Stimulated activated CD4-positive, alpha-beta T cell treated with anti-CD3 and anti-CD28 coated beads, Interleukin-2, amount 100 ng/mL, for 24 hours (primary cell): ENCODE data around the gene MAML1.
"Not testable (repeated sequence)": the region's sequence is repeated elsewhere in the genome, so short reads cannot be mapped to it uniquely, and the experiment has no call there.

ENCODE experiments used
- DNase-seq, 2 donors: peaks; one replicate each; pipeline ENCODE4 v3.0.0-alpha.2; 2020

MAML1 gene

DNA sequence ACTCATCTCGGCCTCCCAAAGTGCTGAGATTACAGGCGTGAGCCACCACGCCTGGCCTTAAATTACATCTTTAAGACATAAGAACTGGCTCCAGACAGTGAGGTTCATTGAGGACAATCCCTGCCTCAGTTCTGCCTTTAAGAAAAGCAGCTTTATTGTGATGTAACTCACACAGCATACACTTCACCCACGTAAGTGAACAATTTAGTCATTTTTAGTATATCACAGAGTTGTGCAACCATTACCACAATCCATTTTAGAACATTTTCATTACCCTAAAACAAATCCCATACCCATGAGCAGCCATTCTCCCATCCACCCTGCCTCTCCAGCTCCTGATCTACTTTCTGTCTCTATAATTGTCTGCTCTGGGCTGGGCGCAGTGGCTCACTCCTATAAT is 37.2 kb downstream of the MAML1 start:
- DNase-seq = no peak

DNA sequence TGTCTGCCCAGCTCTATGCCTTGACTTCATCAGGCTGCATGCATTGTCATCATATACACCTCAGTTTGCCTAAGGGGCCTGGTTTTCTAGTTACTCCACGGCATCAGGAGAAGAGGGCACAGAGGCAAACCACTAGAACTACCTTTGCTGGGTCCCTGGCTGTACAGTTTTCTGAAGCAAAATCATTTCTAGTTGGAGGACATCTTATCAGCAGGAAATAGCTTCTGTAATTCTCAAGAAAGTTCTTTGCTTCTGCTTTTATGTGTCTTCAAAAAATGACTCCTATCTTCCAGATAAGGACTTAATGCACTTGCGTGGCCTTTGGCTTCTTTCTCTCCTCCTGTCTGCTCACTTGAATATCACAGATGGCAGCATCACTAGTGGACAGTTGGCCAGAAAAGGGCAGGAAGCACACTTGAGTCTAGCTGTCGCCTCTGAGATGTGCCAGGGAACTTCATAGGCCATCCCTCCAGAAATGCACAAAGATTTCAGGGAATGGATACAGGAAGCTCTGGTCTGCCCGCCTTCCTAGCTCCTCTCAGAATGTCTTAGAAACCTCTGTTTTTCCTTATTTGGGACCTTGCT is 38.8 kb downstream of the MAML1 start:
- DNase-seq = no peak

DNA sequence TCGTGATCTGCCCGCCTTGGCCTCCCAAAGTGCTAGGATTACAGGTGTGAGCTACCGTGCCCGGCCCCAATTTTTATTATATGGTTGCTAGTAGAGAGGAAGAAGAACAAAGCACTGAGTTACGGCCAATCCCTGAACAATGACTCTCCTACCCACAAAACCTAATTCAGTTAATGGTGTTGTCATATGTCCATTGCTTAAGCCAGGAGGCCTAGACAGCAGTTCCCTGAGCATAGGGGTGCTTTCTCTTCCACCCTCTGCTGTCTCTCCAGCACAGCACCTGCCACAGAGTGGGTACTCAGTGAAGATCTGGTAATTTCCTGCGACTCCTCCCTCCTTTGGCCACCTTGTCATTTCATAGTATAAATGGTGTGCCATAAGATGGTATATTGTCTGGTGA is 39.7 kb downstream of the MAML1 start:
- DNase-seq = no peak

DNA sequence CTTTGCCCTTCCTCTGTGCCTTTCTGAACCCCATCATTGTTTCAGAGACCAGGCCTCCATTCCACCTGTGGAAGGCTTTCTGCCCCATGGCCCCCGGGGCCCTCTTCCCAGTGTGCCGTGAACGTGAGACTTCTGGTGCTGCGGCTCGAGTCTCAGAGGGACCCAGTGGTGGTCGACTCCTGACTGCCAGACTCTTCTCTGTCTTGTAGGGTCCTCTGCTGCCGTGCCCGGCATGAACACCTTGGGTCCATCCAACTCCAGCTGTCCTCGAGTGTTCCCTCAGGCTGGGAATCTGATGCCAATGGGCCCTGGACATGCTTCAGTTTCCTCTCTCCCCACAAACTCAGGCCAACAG is 41.0 kb downstream of the MAML1 start:
- DNase-seq = no peak

DNA sequence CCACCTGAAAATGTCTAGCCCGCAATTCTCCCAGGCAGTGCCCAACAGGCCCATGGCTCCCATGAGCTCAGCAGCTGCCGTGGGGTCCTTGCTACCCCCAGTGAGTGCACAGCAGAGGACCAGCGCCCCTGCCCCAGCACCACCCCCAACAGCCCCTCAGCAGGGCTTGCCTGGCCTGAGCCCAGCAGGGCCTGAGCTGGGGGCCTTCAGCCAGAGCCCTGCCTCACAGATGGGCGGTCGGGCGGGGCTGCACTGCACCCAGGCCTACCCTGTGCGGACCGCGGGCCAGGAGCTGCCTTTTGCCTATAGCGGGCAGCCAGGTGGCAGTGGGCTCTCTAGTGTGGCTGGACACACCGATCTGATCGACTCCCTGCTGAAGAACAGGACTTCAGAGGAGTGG is 41.8 kb downstream of the MAML1 start:
- no peak for DNase-seq

DNA sequence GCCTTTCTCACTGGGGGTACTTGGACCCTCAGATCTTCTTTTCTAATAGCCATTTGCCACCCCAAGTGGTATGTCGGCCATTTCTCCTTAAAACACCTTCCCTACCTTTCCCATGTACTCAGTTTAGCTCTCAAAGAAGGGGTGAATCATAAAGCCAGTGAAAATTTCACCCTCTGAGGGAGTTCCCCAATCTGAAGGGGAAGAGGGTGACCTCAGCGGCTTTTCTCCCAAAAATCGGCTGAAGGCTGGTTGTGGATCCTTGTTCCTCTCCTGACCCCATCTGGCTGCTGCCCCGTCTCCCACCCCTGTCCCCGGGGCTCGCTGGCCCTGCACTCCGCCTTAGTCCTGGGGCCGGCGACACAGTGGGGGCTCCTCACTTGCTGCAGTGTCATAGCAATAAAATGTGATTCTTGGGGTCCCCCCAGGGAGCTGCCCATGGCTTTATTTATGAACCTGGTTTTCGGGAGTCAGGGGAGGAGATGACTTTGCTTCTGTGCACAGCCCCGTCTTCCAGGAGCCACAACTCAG is 43.9 kb downstream of the MAML1 start:
- no peak for DNase-seq

DNA sequence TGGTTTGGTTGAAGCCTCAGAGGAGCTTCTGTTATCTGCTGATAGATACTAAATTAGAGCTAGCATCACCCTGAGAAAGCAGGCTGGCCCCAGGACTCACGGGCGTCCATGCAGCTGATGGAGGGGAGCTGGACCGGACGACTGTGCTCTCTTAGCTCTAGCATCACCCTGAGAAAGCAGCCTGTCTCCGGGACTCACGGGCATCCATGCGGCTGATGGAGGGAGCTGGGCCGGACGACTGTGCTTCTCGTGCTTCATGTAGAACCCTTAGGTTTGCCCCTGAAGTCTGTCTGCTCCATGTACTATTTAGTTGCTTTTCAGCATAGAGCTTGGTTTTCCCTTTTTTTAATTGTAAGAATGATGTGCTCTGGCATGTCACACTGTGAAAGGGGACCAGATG is 44.8 kb downstream of the MAML1 start:
- no peak for DNase-seq

DNA sequence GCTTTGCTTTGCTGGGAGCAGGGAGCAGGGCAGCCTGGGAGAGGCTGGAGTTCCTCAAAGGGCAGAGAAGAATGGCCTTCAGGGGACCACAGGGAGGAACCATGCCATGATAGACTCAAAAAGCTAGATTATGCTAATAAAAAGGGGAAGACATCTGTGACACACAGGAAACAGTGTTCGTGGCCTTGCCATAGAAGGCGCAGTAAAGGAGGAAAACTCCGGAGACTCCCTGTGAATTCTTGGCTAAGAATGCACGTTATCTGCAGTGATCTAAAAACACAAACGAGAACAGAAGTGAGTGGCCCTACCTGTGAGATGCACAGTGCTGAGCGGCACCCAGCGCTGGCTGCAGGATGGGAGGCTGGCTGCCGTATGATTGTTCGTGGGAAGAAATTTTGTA is 45.3 kb downstream of the MAML1 start:
- no peak for DNase-seq

DNA sequence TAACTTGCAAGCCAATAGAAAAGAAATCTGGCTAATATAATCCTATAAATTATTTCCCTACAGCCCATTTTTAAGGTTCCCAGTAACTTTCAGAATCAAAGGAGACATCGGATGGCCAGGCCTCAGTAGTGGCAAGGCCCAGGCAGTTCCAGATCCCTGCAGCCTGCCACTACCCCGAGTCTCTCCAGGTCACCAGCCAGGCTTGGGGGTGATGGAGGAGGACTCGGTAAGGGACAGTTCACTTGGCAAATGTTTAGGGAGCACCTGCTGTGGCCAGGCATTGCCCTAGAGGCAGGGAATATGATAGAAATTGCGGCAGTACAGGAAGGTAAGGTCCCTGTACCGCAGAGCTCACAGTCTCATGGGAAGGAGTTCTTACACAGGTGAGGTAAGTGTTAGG is 46.0 kb downstream of the MAML1 start:
- DNase-seq = no peak

DNA sequence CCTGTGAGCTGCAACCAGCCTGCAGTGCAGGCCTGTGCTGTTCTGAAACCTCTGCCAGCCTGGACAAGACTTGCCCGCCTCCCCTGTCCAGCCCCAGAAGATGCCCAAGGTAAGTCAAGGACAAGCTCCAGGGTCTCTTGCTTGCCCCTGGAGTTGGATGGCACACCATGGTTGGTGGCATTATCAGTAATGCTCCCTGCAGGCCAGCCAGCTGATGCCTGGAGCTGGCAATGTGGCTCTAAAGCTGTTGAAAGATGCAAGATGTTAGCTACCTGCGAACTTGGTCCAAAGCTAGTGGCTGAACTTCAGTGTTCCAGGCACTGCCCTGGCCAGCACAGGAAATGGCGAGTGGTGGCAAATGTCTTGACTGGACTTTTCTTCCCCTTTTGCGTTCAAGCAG is 47.2 kb downstream of the MAML1 start:
- DNase-seq = no peak

DNA sequence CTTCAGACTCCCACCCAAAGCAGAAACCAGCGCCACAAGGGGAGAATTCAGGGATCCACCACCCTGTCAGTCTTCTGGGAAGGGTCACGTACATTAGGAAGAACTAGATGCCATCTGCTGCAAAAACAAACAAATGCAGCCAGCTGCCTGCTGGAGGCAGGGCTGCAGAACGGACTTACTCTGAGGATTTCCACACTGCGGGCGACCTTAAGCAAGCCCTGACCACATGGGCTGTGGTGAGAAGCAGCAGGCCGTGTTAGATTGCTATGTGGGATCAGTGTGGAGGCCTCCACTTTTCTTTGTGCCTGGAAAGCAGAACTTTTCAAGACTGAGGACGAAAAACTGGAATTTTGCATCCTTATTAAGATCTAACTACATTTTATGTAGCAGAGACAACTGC is 47.7 kb downstream of the MAML1 start:
- no peak for DNase-seq

DNA sequence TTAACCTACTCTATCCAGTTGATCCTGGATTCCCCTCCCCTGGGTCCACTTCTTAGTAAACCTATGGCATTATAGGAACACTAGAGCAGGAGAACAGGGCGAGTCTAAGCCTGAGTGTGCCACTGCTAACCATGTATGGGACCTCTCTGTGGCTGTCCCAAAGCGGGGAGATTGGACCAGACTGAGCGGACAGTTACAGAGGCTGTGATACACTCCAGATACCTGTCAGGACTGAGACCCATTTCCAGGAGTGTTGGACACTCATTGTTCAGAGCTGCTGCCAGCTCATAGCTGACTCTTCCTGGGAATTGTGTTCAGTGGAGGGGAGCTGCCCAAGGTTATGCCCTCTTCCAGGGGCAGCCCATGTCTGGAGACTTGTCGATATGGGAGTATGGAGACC is 49.2 kb downstream of the MAML1 start:
- no peak for DNase-seq

DNA sequence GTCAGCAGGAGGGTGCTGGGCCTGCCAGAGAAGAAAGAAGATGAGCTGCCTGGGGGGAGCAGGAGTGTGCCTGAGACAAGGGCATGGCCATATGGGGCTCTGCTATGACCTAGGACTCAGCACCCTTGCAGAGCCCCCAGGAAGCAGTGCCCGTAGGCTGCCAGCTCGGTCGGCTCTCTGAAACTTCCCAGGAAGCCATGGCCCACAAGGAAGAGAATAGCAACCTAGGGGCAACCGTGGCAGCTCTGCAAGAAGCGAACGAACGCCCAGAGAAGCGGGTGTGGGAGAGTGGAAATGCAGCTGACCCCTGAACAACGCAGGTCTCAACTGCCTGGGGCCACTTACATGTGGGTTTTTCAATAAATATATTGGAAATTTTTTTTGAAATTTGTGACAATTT is 50.5 kb downstream of the MAML1 start:
- no peak for DNase-seq

DNA sequence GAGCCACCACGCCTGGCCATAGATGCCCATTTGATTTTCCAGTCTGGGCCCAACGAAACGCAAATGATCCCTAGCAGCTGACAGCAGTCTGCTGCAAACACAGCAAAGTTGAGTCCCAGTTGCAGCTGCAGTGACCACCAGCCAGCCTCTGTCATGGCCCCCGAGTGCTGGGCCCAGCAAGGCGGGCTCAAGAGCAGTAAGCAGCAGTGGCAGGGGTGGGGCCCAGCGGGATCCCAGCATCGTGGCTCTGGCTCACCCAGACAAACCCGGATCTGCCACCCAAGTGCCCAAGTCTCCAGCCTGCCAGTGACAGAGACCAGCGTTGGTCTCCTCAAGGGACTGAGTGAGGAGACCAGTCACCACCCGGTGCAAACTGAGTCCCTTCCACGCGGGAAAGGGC is 54.2 kb downstream of the MAML1 start:
- no peak for DNase-seq

DNA sequence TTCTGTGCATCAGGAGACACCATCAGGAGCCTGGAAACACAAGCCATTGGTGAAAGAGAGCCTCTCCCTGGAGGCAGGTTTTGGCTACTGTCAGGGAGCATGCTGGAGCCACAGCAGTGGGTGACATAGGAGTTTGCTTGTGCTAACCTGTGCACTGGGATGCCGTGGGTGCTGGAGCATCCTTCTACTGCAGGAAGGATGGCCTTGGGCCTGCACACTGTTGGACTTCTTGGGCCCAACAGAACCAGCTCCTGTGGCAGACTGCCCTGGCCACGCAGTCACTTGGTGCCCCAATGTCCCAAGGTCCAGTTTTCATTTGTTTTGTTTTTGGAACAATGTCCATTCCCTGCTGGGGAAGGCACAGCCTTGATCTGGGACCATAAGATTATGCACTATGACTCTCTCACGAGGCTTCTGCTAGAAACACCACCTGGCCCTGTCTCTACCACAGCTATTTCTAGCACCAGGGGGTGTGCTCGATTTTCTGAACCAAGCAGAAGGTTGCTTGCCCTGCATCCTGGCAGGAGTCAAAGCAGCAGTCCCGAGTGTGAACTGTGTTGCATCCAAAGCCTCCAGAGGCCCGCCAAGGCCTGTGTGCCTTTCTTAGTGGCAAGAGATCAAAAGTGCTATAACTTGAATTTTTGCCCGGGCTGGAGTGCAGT is 55.7 kb downstream of the MAML1 start:
- no peak for DNase-seq

DNA sequence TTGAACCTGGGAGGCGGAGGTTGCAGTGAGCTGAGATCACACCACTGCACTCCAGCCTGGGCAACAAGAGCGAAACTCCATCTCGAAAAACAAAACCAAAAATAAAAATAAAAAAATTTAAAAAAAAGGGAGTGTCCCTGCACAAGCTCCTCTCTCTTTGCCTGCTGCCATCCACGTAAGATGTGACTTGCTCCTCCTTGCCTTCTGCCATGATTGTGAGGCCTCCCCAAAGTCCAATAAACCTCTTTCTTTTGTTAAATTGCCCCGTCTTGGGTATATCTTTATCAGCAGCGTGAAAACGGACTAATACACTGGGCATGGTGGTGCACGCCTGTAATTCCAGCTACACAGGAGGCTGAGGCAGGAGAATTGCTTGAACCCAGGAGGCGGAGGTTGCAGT is 56.7 kb downstream of the MAML1 start:
- DNase-seq = not testable (repeated sequence)

DNA sequence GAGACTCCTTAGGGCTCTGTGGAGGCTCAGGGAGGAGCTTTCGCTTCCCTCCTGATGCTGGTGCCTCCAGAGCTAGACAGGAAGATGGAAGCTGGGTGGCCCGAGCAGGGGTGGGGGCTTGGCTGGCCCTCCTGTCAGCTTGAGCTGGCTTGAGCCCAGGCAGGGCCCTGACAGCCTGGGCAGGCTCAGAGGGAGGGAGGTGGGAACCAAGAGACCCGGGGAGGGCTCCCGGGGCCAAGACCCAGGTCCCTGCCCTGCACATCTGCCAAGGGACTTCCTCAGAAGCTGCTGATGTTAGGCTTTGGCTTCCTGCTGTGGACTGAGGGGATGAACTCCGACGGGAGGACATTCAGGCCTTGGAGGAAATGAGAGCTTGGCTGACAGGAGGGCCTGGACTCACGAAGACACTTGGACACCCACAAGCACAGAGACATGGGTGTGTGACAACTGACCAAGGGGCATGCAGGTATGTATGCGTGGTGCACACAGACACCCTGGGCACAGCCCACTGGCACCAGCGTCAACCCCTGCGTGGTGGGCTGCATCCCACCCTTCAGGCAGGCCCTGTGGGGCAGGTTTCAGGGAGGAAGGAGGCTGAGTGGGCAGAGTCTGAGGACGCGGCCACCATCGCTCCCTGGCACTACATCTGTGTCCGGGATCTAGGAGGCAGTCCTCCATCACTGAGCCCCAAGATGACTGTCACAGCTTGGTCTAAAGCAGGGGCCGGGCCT is 59.4 kb downstream of the MAML1 start:
- DNase-seq = no peak

DNA sequence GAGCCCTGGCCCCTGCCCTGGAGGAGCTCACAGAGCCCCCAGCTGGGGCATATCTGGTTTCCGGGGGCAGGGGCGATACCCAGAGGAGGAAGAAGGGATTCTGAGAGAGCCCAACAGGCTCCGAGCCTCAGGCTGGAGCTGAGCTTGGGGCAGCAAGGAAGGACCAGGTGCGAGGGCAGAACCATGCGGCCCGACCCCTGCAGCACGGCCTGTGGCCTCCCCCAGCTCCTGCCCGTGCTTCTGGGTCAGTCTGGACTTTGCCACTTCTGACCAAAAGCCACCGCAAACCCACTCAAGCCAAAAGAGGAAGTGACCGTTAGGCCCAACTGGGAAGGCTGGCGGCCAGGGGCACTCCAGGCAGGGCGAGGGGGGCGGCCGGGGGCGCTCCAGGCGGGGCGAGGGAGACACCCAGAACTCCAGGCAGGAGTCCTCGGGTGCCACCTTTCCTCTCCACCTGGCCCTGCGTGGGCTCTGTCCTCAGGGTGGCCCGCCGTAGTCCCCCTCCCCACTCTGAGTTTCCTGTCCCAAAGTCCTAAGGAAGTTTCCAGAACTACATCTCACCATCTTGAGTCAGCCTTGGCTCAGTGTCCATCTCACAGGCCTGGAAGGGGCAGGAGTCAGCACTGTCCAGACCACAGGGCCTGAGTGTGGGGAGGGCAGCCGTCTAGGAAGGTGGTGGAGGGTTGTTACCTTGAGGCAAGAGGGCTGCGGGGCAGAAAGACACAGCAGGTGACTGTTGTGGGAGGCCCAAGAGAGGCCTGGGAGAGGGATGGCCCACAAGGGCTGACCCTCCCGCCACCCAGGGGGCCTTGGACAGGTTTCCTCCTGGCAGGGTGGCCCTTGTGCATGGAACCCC is 60.2 kb downstream of the MAML1 start:
- no peak for DNase-seq

DNA sequence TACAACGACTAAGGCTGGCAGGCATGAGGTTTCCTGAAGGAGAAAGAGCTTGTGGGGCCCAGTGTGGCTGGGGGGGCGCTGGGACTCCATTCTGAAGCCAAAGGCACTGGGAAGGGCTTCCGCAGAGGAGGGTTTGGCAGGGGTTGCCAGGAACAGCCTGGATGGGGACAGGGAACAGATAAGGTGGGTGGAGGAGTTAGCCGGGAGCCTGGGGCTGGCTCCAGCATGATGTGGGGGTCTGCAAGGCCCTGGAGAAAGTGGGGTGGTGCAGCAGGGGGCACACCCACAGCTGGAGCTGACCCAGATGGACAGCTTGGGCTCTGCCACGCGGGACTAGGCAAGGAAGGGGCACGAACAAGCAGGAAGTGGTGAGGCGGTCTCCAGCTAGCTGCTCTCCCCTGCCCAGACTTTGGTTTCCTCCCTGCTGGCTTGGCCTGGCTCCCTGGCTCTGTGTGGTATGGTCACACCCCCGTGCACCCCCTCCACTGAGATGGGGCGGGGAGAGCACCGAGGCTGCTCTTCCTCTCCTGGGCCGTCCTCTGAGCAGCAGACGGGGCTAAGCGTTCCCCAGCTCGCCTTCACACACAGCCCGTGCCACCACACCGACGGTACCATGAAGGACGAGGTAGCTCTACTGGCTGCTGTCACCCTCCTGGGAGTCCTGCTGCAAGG is 61.0 kb downstream of the MAML1 start, which contains the start of gene LTC4S:
LTC4S (plus strand) TSS at position 519 of the 672 bp plus-strand sequence; CDS start at position 614, 95 bp downstream.
- no peak for DNase-seq

DNA sequence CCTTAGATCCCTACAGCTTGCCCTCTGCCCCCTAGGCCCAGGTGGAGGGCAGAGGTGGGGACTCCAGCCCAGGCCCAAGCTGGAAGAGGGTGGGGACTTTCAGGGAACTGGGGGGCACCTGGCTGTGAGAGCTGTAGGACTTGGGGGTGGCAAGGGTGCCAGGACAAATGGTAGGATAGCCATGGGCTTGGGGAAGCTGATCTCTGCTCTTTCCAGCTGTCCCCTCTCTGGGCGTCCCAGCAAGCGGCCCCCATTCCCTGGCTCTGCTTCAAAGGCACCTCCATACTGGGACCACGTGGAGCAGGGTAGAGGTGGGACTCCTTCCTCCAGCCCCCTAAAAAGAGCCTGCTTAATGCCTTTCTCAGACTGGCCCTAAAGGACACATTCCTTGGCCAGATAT is 61.5 kb downstream of the MAML1 start:
- no peak for DNase-seq

DNA sequence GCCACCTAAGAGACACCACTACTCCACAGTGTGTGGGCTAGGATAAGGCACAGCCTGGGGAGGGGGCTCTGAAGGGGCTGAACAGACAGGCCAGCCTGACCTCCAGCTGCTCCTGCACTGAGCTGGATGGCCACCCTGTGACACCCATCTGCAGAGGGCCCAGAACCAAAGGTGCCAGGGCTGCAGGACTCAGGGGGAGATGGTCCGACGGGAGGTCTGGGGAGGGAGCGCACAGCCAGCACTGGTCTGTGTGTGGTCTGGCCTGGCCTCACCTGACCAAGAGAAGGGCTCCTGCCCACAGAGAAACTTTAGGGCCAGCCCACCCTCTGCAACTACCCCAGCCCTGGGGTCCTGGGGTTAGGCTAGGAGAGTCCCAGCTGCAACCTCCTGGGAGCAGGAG is 62.0 kb downstream of the MAML1 start:
- DNase-seq = no peak

DNA sequence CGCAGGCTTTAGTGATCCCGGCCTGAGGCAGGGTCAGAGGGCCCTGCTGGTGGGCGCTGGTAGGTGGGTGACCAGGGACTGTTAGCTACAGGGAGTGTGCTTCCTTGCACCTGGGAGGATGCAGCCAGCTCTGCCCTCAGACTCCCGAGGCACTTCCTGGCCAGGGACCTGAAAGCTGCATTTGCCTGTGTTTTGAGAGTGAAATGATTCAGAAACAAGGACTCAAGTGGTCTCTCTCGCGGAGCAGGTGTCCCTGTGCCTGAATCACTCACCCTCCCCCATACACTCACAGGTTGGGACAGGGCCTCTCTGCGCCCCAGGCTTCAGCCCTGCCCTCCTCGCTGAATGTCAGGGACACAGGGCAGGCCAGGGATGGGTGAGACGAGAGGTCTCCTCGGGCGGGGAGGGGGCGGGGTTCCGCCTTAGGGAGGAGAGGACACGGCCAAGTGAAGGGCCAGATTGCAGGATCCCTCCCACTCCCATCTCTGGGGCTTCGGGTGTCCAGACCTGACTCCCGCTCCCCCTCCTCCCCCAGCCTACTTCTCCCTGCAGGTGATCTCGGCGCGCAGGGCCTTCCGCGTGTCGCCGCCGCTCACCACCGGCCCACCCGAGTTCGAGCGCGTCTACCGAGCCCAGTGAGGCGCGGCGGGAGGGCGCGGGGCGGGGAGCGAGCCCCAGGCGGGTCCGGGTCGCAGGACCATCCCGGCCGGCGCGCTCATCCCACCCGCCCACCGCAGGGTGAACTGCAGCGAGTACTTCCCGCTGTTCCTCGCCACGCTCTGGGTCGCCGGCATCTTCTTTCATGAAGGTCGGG is 62.6 kb downstream of the MAML1 start:
- no peak for DNase-seq
